ENCODE measurements around the gene FIP1L1.

Gene FIP1L1

DNA sequence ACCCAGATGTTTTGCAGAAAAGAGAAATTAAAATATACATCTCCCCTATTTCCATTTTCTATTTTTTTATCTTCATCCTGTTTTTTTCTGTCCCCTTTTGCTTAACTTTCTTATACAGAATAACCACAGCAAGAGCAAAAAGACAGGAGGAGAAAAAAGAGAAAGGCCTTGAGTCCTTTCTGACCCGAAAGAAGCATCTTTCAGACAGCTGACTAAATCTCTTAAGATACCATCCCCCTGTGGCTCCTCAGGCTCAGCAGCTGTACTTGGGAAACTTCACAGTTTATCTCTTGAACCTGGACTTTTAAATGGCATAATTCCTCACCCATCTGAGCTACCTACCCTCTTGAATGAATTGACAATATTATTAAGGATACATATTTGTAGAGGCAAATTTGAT is 100.2 kb downstream of the FIP1L1 start:
- no peak for DNase-seq

- DNase-seq: no peak
Measured at GRCh38 chr4:53478671-53479456, 101.4 kb downstream of the FIP1L1 start.

GRCh38 chr4:53479736-53480525 is 102.5 kb downstream of the FIP1L1 start:
- DNase-seq: no peak

- DNase-seq: no peak
Measured at GRCh38 chr4:53480909-53481308, 103.5 kb downstream of the FIP1L1 start.

- no peak for DNase-seq
Measured at GRCh38 chr4:53481586-53481985, 104.1 kb downstream of the FIP1L1 start.

DNA sequence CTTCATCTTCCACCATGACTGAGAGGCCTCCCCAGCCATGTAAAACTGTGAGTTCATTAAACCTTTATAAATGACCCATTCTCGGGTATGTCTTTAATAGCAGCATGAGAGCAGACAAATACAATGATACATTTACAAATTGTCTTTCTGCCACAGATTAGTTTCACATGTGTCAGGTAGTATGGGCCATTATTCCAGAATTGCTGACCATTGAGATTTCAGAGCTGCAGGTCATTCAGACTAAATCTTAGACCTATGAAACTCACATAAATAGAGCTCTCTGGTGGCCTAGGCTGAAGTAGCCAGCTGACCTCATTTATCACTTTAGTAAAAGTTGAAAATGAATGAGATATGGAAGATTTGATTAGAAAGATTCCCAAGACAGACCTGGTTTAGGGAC is 105.8 kb downstream of the FIP1L1 start:
- DNase-seq: no peak

DNA sequence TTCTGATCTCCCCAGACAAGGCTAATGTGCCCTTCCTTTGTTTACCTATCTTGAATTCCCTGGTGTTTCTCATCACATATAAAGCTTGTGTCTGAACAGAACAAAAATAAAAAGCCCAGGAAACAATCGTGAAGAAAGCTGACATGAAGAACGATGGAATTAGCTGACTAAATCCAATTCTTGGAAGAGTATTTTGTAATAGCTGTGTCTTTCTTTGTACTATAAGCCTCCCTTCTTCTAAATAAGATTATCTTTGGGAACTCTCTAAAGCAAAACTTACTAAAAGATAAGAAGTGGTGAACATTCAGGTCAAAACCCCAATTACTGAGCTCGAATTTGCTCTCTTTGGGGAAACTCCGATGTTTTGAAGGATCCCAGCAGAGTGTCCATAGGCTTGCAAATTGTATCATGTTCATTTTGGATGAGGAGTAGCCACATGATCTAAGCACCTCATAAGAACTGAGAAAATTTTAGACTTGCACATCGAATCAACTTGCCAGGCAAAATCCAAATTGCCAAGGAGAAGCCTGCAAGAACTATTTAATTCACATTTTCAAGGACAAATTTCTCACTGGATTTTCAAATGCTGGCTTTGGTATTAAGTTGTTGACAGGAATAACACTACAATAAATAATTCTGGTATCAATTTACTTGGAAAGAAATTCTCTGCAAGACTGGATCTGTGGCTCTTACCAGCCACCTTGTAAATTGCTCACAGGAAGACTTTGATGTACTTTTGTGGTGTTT is 107.6 kb downstream of the FIP1L1 start:
- no peak for DNase-seq

- DNase-seq: no peak
Measured at GRCh38 chr4:53485658-53486040, 108.2 kb downstream of the FIP1L1 start.

GRCh38 chr4:53487766-53488165 is 110.3 kb downstream of the FIP1L1 start:
- no peak for DNase-seq

DNA sequence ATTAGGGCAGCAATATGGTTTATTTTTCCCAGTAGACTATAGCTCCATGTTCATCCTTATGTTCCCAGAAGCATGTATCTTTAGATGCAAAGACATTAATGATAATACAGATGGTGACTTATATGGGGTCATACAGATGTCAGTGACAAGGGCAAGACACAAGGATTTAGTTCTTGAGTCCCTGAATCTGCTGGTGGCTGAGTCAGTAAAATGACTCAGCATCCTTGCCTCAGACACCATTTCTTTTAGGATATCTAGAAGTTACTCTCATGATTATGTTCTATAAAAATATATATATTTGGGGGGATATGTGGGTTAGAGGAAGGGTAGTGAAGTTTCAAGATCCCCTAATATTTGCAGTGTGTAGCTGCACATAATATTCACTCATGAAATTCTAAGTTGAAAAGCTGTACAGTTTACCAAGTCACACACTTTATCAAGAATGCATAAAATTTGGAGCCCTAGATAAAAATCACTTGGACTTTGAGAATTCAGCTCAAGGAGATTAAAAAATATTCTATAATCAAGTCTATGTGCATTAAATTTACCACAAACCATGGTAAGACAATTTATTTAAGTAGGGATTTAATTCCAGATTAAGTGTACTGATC is 111.9 kb downstream of the FIP1L1 start:
- no peak for DNase-seq

DNA sequence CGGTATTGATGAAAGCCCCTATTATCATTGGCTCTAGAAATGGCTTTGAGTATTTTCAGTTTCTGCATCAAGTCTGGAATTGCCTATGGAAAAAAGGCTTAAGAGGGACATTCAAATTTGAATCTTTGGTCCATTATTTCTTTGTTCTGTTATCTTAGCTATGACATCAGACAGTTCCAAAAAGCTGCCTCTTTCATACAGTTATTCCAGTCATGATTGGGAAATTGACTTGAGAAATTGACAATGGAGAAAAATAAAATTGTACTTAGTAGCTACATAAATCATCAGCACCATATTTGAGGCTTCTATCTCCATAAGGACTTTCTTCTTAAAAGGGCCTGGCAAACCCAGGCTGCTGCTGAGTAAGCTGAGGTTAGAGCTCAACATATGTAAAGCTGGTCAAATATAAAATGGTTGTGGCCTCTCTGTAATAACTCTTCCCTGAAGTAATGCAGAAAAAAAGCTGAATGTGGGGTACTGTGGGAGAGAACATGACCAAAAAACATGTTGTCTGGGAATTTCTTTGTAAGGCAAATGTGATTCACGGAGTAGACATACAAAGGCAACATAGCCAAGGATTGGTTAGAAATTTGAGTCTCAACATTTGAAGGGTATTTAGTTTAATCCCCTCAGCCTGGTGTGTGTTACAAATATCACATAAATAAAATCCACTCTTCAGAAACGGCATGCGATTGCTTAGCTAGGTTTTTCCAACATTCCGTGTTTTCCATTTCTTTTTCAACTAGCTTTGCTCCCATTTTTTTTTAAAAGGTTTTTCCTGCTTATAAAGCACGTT is 112.9 kb downstream of the FIP1L1 start:
- DNase-seq: no peak

DNA sequence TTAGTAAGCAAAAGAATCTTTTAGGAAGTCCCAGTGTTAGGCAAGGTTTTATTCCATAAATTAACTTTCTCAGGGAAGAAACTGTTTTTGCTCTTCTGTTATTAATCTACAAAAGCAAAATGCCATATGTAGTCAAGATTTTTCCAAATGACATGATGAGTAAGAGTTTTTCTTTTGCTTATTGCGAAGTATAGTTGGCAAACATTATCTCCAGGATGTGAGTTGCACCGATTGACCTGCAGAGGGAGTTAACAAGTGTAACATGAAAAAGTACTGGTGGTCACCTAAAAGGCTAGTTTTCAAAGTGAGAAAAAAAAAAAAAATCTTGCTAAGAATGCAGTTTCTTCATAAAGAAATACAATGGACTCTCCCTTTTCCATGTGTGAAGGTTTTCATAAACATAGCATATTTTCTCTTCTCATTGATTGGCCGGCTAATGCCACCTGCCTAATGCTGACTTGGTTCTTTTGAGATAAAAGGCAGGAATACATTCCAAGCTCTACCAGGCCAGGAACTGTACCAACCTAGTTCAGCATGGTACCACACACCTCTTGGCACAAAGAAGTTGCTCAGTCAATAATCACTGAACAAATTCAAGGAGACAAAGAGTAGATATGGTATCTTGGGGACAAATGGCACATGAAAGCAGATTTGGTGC is 113.7 kb downstream of the FIP1L1 start:
- peak; percentile 20 for DNase-seq

DNA sequence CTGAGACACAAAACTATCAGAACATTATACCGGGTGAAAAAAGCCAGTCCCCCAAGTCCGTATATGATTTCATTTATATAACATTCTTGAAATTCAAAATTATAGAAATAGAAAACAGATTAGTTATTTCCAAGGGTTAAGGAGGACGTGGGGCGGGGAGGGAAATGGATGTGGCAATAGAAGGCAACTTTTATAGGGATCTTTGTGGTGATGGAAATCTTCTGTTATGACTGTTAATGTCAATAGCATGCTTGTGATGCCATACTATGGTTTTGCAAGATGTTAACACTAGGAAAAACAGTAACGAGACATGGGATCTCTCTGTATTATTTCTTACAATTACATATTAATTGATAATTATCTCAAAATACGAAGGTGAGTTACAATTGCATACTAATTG is 117.4 kb downstream of the FIP1L1 start:
- no peak for DNase-seq

- DNase-seq: no peak
Measured at GRCh38 chr4:53497487-53498244, 120.2 kb downstream of the FIP1L1 start.

- no peak for DNase-seq
Measured at GRCh38 chr4:53498706-53499105, 121.3 kb downstream of the FIP1L1 start.

DNA sequence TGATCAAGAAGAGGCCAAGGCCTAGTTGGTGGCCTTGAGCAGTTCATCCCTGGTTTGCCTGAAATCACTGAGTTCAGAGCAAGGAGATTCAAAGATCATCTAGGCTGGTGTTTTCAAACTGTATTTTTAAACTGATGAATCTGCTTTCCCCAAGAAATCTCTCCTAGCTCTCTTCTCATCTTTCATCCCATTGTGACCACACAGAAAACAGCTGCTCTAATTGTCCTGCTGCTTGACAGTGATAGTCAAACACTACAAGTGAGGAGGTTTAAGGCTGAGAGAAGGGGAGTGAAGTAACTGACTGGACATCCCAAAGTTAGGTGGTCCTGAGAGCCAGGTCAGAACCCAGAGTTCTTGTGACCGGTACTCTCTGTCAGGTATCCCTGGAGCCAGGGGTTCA is 122.3 kb downstream of the FIP1L1 start:
- no peak for DNase-seq

GRCh38 chr4:53500546-53500945 is 123.1 kb downstream of the FIP1L1 start:
- no peak for DNase-seq

DNA sequence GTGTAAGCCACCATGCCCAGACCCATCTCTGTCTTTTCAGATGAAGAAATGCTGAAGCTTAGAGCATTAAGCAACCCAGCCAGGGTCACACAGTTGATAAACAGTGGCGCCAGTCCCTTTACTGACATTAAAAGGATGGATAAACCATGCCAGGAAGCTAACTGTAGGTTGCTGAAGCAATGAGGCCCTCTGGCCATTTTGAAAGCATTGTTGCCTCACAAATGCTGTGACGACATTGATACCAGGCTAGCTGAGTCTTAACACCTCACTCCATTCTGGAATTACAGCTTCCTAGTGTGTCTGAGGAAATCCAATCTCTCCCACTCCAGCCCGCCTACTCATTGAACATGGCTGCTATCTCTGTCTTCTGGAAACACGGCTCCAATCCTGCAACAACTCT is 124.1 kb downstream of the FIP1L1 start:
- no peak for DNase-seq

- no peak for DNase-seq
Measured at GRCh38 chr4:53502094-53502493, 124.7 kb downstream of the FIP1L1 start.

DNA sequence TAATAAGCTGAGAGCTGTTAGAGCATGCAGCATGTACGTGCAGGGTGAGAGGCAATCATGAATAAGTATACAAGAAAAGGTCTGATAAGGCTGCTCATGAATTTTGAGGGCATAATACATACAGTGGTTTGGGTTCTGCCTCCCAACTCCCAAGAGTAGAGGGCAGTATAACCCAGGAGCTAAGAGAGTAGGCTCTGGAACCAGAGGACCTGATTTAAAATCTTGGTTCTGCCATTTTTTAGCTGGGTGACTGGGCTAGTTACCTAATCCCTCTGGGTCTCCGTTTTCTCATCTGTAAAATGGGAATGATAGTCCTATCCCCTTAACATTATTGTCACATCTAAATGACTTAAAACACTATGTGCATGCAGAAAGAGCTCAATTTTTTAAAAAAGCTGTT is 128.5 kb downstream of the FIP1L1 start:
- DNase-seq: no peak

GRCh38 chr4:53507058-53507457 is 129.6 kb downstream of the FIP1L1 start:
- DNase-seq: no peak
